ENCODE results near the gene EDN2.

Gene EDN2

DNA sequence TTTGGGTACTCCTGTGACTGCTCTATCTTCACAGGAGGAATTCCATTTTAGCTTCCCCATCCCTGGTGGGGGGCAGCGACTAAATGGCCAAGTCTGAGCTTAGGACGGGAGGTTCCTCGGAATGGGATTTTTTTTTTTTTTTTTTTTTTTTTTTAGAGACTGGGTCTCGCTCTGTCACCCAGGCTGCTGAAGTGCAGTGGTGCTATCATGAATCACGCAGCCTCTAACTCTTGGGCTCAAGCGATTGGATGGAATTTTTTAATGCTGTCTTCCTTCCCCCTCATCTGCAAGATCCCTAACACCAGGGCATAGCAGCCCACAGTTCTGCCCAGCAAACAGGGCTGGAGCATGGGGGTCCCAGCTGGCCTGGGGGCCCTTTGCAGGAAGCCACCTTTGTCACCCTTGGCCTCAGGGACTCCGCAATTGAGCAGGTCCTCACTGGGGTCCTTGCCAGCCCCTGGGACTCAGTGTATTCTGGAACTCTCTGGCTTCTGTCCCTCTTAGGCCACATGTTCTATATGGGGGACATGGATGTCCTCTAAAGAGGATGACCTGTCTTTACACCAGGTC lies 13.1 kb upstream of the EDN2 start:
- DNase-seq = no peak

DNA sequence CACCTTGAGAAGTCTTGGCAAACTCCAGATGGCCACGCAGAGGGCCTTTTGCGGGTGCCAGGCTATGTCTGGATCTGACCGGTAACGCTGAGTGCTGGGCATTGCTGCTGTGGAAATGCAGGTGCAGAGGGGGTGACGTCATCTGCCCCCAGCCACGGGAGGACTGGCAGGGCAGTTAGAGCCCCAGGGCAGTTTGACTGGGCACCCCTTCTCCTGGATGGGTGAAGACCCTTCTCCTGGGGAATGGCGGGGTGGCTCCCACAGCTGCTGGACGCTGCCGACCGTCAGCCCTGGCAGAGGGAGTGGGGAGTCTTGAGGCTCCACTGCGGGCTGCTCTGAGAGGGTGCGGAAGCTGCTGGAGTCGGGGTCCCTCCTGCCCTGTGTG lies 12.6 kb upstream of the EDN2 start:
- DNase-seq = no peak

DNA sequence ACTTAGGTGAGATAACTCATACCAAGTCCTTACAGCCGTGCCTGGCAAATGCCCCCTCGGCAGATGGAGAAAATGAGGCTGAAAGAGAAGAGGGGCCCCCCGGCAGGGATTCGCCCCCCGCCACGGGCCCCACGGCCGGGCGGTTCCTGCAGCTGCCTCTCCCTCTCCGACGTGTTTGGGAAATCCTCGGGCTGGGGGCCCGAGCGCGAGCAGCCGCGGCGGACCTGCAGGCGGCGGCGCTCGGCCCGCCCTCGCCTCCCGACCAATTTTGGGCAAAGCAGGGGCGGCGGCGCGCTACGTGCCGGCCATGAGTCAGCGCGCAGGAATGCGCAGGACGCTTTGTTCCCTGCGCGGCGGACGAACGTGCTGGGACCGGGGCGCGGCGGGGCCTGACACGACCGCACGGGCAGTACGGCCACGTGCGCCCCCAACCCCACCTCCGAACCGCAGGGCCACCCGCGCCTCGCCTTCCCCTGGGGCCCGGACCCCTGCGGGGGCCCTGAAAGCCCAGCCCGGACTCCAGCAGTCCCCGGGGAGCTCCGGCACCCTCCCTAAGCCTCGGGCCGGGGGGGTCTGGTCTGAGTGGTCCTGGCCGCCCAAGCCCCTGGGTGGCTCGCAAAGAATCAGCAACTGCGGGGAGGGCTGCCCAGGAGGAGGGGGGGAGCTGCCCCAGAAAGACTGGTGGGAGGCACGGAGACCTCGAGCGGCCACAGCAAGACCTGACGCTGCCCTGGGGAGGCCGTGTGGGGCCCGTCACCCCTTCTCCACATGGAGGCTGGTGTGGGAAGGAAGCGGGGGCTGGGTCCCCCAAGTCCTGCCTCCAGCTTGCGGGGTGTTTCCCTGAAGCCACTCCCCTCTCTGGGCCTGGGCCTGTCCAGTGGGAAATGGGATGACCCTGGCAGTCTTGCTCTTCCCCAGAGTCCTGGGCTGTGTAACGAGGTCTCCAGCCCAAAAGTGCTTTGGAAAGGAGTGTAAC lies 11.9 kb upstream of the EDN2 start:
- DNase-seq = peak; percentile 40

DNA sequence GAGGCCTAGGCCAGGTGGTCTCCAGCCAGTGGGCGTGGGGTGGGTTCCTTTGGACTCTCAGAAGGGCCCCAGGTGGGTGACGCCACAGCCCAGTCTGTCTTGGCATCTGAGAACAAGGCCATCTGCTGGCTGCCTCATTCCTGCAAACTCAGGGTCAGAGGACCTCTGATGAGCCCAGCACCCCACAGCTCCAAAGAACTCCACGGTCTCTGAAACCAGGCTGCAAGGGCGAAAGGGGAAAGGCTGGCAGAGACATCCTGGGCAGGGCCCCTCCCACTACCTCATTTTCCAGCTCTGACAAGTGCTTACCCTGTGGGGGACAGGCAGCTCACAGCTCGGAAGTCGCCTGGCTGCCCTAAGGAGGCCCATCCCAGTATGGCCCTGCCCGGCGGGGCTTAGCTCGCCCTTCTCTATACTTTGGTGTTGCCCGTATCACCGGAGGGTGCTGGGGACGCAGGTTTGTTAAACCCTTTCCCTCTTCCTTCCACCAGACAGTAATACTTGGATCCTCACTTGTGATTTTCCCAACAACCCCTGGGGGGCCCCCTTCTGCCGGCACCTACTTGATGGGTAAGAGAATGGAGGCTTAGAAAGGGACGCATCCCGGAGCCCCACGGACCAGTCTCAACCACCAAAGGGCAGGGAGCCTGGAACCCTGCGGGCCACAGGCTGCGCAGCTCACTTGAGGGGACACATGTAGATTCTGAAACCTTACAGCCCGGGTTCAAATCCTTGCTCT lies 10.9 kb upstream of the EDN2 start:
- peak; percentile 50 for DNase-seq

DNA sequence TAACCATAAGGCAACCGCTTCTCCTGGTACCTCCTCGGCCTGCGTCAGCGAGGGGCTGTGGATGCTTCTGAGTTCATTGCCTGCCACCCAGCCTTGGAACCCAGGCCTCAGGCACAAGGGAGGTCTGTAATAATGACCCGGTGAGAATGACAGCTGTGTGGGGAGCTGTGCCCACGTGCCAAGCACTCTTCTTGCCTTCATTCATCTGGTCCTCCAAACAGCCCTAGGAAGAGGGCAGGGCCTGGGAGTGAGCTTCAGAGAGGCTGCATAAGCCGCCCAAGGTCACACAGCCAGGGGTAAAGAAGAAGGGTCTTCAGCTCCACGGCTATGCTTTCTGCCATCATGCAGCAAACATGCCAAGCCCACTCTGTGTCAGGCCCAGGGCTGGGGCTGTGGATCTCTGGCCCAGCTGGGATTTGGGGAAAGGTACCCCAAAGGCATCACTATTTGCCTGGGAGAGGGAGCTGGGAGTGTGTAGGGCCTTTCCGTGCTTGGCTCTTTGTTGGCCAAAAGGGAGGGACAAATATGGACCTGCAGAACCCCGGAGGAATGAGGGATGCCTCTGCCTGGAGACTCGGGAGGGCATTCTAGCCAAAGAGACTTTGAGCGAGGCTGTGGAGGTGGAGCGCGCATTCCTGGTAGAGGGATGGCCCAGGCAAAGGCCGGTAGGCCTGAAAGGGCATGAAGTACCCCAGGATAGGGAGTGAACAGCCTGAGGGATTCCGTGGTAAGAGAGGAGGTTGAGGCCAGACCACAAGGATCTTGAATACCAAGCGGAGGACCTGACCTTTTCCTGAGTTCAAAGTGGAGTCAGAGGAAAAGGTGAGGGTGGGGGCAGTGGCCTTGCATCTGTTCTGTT lies 10.1 kb upstream of the EDN2 start:
- DNase-seq = no peak

DNA sequence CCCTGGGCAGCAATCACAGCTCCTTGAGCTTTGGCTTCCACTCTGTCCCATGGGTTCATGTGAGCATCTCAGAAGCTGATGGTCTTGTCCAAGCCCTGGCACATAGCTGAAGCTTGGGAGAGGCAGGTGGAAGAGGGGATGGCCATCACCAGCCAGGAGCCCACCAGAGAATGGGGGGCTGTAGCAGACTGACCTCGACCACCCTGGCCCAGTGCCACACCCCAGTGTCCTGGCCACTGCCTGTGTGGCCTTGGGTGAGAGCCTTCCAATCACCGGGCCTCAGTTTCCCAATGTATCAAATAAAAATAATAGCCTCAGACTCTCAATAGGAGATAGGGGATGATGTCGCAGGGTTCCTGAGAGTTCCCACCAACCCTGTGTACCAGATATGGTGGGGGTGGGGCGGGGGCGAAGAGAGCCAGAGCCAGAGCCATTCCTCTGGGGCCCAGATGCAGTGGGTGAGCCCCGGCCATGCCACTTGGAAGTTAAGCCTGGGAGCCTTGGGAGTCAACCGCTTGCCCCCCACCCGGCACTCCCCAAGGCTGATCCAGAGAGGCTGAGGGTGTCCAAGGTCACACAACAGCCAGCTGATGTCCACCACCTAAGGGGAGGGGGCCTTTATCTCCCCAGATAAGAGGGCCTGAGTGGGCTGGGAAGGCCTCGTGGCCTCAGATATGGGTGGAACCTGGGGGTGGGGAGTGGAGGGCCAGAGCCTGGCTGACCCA lies 9.3 kb upstream of the EDN2 start:
- no peak for DNase-seq

DNA sequence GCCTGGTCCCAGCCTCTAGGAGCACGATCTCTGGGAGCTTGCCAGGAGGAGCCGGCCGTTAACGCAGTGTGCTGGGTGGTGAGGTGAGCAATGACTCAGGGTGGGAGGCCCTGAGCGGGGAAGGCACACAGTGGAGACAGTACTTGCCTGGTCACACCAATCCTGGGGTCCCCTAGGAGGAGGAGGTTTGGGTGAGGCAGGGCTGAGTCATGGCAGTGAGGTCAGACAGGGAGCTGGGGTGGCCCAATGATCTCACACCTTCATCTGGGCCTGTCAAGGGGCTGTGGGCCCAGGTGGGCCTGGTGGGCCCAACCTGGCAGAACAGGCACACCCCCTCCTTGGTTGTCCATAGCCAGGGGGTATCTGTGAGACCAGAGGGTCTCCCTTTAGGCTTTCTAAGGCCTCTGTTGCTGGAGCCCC lies 8.6 kb upstream of the EDN2 start:
- no peak for DNase-seq

DNA sequence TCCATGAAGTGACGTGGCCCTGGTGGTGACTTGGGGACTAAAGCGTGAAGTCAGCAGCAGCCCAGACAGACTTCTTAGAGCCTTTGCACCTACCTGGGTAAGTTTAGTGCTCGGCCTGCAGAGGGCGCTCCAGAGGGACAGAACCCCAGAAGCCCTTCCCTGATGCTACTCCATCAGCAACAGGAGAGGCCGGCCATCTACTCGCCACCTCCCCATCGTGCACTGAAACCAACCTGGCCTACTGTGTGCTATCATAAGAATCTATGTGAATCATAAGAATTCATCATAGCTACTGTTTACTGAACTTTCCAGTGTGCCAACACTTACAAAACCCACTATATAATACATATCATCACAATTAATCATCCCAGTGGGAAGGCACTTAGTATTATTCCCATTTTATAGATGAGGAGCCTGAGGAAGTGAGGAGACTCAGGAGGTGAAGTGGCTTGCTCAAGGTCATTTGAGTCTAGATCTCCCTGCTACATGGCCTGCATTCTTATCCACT lies 7.9 kb upstream of the EDN2 start:
- peak; percentile 43 for DNase-seq

DNA sequence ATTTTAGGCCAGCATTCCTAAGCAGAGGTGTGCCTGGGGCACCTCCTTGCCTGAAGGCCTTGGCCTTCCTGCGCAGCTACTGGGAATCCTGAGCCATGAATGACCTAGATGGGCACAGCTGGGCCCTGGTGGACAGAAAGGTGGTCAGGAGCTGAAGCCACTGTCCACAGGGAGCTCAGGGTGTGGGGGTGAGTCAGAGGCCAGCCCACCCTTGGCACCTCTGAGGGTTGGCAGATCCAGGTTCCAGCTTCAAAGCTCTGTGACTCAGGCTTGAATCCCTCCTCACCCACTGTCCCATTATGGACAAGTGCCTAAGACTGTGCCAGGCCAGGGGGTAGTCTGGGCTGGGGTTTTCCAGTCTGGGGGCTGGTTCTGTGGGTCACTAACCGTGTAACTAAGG lies 6.4 kb upstream of the EDN2 start:
- no peak for DNase-seq

DNA sequence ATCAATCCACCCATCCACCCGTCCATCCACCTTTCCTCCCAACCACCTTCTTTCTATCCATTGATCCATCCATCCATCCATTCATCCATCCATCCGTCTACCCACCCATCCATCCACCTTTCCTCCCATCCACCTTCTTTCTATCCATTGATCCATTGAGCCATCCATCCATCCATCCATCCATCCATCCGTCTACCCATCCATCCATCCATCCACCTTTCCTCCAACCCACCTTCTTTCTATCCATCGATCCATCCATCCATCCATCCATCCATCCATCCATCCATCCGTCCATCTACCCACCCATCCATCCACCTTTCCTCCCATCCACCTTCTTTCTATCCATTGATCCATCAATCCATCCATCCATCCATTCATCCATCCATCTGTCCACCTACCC lies 5.1 kb upstream of the EDN2 start:
- DNase-seq = no peak

DNA sequence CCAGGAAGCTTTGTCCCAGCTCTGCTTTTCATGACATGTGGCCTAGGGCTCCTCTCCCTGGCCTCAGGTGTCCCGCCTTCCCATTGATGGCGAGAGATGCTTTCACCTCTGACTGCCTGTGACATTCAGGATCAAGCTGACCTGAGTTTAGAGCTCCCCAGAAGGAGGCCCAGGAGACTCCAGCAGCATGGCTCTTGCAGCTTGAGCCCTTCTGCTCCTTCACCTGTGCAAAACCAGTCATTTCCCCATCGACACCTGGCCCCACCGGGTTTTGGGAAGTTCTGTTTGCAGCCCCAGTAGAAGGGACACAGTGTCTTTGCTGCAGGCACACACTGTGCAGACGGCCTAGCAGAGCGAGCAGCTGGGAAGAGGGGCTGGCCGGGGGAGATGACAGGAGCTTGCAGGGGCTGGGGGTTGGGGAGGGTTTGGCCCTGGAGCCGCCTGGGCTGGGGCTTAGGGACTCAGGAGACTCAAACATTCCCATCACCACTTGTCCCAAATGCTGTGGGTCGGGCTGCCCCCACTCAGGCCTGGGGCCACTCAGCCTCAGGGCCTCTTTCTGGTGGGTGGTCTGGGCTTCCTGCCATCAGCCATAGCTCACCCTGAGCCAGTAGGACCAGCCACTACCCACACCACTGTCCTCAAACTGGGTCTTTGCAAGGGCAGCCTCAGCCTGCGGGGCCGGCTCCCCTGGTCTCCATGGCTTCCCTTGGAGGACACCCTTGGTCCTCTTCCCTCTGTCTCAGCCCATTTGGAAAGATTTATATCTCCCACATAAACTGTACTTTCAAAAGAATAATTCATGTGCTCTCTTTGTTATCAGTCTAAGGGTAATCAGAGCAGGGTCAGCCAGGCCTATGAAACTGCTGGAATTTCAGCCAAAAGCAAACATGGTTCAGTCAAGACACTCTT lies 3.8 kb upstream of the EDN2 start:
- DNase-seq = no peak

DNA sequence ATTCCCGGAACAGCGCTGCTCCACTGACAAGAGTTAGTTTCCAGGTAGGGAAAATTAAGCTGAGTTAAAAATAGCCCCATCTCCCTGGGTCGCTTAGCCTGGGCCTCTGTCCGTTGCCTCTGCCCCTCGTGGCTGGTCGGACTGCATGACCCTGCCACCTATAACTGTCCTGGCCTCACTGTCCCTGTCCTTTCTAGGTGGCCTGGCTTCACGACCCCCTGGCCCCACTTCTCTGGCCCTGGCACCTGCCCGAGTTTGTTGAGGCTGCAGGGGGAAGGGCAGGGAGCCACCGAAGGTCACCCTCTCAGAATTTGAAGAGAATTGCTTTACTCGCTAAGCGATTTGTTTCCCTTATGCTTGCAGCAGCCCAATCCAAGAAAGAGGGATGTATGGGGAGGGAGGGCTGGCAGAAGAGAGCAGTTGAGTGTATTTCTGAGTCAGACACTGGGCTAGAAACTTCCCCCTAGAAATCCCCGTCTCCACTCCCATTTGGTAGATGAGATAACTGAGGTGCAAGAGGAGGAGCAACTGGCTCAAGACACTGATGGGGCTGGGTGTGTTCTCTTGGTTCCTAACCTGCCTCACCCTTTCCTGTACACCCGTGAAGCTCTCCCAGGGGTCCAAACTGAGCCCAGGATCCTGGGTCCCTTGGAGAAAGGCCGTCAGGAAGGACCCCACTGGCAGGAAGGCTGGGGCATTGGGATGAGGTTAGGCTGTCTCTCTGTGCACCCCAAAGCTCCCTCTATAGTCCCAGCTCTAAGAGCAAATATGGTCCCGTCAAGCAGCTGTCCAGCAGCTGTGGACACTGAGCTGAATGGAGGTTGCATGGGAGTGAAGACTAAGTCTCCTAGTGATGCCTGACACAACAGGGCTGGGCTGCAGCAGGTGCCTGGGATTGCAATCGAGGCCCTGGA lies 2.9 kb upstream of the EDN2 start:
- DNase-seq = no peak

DNA sequence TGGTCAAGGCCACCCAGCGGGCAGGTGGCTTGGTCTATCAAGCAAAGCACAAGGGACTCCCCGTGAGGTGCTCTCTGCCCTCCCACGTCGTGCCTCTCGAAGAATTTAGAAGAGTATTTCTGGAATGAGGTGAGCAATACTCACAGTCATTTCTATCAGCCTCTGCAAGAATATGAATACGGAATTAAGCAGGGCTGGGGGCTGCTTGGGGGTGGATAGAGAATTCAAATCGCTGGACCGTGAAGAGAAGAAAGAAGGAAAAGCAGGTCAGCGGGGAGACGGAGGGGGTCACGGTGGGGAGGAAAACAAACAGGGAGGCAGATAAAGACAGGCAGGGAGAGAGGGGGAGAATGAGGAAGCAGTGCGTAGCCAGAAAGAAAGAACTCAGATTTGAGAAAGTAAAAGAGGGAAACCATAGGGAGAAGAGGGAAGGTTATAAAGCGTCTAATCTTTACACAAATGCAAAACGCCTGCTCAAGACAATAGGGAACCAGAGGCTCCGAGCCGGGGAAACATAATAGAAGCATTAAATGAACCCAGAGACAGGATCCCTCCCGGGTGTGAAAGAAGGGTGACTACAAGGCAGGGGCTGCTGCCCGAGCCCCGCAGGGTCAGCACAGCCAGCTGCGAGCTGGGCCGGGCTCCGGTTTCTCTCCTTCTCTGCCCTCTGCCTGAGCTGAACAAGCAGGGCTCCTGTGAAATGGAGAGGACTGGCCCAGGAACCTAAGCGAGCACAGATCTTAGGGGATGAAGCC lies 2.1 kb upstream of the EDN2 start:
- DNase-seq = no peak

DNA sequence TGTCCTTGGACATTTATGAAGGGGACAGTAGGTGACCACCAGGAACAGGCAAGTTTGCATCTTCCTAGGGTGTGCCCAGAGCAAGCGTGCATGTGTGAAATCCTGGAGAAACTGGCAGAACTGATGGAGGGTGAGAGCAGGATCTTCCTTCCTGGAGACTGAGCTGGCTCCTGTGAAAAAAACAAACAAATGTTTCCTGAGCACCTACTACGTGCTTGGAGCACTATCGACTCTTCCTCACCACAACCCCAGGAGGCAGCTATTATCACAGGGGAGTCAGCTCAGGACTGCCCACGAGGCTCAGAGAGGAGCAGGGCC lies 1.5 kb upstream of the EDN2 start:
- no peak for DNase-seq

DNA sequence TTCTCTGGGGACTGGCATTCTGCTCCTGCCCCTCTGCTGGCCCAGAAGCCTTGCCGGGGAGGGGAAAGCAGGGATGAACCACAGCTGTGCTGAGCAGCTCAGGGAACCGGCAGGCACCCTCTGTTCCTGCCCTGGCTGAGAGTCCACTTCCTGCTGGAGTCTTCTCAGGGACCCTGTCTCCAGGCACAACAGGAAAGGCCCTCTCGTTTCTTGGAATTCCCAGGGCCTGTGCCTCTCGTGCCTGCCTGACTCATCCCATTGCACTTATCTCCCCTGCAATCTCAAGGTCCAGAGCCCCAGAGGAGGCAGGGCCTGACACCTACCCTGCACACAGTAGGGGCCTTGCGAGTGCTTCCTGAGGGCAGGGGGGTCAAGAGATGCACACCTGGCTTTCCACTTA lies 1.1 kb upstream of the EDN2 start:
- DNase-seq = no peak

DNA sequence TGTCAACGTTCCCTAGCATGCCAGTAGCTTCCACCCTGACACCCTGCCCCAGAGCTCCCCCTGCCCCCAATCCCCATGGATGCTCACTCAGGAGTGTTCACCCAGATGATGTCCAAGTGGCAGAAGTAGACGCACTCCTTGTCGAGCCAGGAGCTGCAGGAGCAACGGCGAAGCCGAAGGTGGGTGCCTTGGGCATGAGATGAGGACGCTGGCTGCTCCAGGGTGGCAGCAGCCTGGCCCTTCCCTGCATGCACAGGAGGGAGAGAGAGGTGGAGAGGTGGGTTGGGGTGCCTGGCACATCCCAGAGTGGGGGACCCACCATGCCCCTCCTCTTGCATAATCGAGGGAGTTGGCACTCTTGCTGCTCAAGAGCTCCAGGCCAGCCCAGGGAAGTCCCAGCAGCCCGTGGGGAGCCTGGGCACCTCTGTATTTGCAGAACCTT lies 502 bp downstream of the EDN2 start:
- no peak for DNase-seq

DNA sequence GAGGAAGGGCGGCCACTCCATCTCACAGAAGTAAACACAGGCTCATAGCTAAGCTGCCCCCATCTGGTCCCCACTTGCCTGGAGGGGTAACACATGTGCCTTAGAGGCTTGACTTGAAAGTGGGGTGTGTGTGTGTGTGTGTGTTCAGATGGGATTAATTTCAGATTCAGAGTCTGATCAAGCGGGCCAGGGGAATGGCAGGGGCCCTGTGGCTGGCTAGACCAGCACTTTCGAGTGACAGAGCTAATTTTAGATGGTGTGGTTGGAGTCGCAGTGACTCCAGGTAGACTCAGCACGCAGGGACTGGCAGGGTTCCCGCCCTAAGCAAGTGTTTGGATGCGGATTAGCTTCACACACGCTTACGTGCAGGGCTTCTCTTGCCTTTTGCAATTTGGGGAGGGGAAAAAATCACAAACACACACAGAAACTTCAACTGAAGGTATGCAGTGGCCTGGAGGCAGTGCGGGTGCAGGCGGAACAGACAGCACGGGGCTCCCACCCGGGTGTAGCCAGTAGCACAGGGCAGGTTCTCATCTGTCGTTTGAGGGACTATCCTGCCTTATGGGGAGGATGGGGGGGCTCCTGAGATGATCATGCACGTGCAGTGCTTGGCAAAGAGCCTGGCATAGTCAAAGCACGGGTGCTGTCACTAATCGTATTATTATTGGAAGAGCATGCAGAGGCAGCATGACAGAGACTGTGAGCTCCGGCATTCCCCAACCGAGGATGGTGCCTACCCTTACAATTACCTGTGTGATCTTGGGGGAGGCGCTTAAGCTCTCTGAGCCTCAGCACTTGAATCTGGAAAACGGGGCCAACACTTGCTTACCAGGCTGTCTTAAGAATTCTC lies 1.3 kb downstream of the EDN2 start:
- DNase-seq = no peak
